ENCODE measurements around the gene CLEC20A. TPM values are rescaled to one million over a fixed set of nuclear protein-coding genes. Genes with fewer than 3 reads are reported as not detected.

Gene CLEC20A
- 1 to 10 TPM in 4 of 7 donors, under 1 TPM in 1, not detected in 2; 0.57 to 2.2 (median 1.1) TPM for total RNA-seq
- 1 to 10 TPM; 1.2 to 3.6 (median 1.4) TPM for polyA plus RNA-seq
- long read RNA-seq, donor 1: 0 reads
- long read RNA-seq, donor 2: 0 reads

DNA sequence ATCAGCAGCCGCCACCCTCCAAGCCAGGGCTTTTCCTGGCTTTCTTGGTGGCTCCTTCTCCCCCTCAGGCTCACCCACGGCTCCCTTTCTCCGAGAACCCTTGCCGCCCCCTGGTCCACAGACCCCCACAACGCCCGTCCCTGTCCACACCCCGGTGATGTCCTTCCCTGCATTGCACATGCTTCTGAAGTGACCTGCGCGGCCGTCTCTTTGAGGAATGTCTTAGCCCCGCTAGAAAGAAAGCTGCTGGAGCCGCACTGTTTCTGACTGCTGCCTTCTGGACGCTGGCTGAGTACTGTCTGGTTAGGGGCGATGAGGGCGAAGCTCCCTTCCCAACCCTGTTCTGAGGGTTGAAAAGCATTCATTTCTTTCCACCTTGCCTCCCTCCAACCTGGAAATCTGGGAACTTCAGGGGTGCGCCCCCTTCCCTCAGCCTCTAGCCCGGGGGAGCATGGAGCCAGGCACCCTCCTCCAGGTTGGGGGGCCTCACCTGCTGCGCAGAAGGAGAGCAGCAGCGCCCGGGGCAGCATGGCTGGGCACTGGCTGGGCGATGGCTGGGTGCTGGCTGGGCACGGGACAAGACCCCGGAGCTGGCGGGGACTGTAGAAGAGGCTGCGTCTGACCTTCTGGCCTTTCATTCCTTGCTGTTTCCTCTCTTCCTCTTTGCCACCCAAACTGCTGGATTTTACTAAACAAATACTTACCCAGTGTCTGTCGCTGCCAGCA, at the start of gene CLEC20A:
TSS of gene CLEC20A (minus strand) at position 555 of the 726 bp plus-strand sequence. CDS start at position 530, 25 bp downstream.
- WGBS, 5 donors: 89 to 94% (median 91%) methylated on average over 26 of the region's 26 CpGs
- Histone ChIP-seq H3K27ac (no peak within 1 kb of the TSS), H3K27me3 (replicated peaks in 1 of 7) (no peaks in the 10 kb centered on the region), H3K4me1 (peaks cover 0 to 11% (median 0%) of the 10 kb centered on the region in 6 donors), H3K4me3 (no peak within 1 kb of the TSS), H3K9me3 (no peaks in the 10 kb centered on the region), H3K36me3 (no peaks in the 10 kb centered on the region)
- DNase-seq: no peak
- TF ChIP-seq POLR2A (IDR thresholded peaks at IDR 0.05) (no peak), POLR2AphosphoS5 (IDR thresholded peaks at IDR 0.05) (no peak)
- TF ChIP-seq, protein P1, sequence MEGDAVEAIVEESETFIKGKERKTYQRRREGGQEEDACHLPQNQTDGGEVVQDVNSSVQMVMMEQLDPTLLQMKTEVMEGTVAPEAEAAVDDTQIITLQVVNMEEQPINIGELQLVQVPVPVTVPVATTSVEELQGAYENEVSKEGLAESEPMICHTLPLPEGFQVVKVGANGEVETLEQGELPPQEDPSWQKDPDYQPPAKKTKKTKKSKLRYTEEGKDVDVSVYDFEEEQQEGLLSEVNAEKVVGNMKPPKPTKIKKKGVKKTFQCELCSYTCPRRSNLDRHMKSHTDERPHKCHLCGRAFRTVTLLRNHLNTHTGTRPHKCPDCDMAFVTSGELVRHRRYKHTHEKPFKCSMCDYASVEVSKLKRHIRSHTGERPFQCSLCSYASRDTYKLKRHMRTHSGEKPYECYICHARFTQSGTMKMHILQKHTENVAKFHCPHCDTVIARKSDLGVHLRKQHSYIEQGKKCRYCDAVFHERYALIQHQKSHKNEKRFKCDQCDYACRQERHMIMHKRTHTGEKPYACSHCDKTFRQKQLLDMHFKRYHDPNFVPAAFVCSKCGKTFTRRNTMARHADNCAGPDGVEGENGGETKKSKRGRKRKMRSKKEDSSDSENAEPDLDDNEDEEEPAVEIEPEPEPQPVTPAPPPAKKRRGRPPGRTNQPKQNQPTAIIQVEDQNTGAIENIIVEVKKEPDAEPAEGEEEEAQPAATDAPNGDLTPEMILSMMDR (IDR thresholded peaks at IDR 0.05 in 8 of 11, conservative IDR thresholded peaks at IDR 0.05 in 3 of 11): no peak
- intact Hi-C loops (cut with DNase I; ENCODE audit: low total_unique reads): no loop called here

DNA sequence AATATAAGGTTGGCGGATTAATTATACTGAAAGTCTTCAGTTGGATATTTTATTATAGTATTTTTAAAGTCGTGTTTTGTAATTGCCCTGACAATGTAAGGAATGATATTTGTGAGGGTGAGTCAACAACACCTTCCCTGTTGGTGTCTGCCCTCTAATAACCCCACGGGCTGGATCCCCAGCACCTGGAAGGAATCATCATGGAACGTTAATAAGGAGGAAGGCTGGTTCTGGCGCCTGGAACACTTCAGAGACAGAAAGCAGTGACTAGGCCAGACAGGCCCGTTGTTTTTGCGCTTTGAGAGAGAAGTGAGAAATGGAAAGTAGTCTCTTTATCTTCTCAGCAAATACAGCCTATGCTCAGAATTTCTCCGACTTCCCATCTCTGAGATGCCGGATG, 47.8 kb upstream of the CLEC20A start:
- H3K4me1 ChIP-seq: peaks cover 2 to 53% (median 32%) of the 10 kb centered on the region in 6 donors
- intact Hi-C loops (cut with DNase I; ENCODE audit: low total_unique reads): loop anchor here (5.0 kb wide), 2 partner anchors 208 to 463 kb away; no protein-coding TSS in a partner anchor
- 85 to 90% (median 88%) methylated on average over 9 of the region's 9 CpGs for WGBS, 5 donors
- H3K36me3 ChIP-seq: peaks cover 0 to 41% (median 12%) of the 10 kb centered on the region in 6 donors
- TF ChIP-seq, protein P1 (IDR thresholded peaks at IDR 0.05 in 8 of 11, conservative IDR thresholded peaks at IDR 0.05 in 3 of 11): no peak
- TF ChIP-seq POLR2AphosphoS5 (IDR thresholded peaks at IDR 0.05) (no peak), POLR2A (IDR thresholded peaks at IDR 0.05) (no peak)
- no peaks in the 10 kb centered on the region for H3K27me3 ChIP-seq (replicated peaks in 1 of 7)
- peak overlapping the region in 5 of 8 donors; percentile 73 to 91 (median 84) for H3K27ac ChIP-seq
- H3K9me3 ChIP-seq: no peaks in the 10 kb centered on the region
- DNase-seq: no peak
- H3K4me3 ChIP-seq: peak overlapping the region in 2 of 8 donors; percentile 74 to 90

DNA sequence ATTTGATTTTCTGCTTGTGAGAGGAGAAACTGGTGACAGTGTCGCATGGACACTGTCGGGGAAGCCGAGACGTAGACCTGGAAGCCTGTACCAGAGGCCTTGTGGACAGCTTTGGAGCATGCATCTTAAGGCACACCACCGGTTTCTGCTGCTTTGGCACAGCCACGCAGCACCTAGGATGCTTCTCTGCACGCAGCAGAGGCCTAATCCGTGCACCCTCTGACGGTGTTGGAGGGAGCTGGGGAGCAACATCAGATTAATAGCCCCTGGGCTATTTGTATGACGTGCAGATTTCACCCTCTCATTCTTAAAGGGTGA, 46.5 kb upstream of the CLEC20A start:
- H3K4me3 ChIP-seq: peak overlapping the region; percentile 69 to 90 (median 76)
- intact Hi-C loops (cut with DNase I; ENCODE audit: low total_unique reads): loop anchor here (5.0 kb wide), 2 partner anchors 209 to 464 kb away; no protein-coding TSS in a partner anchor
- no peaks in the 10 kb centered on the region for H3K27me3 ChIP-seq (replicated peaks in 1 of 7)
- no peak for TF ChIP-seq POLR2AphosphoS5 (IDR thresholded peaks at IDR 0.05)
- TF ChIP-seq, protein P1 (IDR thresholded peaks at IDR 0.05 in 8 of 11, conservative IDR thresholded peaks at IDR 0.05 in 3 of 11): no peak
- 10 to 34% (median 19%) methylated on average over 10 of the region's 10 CpGs for WGBS, 5 donors
- H3K36me3 ChIP-seq: peaks cover 0 to 30% (median 10%) of the 10 kb centered on the region in 6 donors
- peaks cover 2 to 53% (median 32%) of the 10 kb centered on the region in 6 donors for H3K4me1 ChIP-seq
- no peaks in the 10 kb centered on the region for H3K9me3 ChIP-seq
- H3K27ac ChIP-seq: peak overlapping the region; percentile 64 to 91 (median 84)
- no peak for DNase-seq

Data from spleen (tissue), 13 donors.